Thyroid gland (tissue), 4 donors: ENCODE data around the gene EZR. TPM values are rescaled to one million over a fixed set of nuclear protein-coding genes. Genes with fewer than 3 reads are reported as not detected.

Experiments used
- DNase-seq, 2 donors: peaks; one replicate each; pipeline ENCODE4 v3.0.0-alpha.2; 2019
- H3K27ac ChIP-seq, 3 donors: fragments of 200-600 bp; sonication (generic); 1 replicate in 2 of 3; 2 replicates in 1 of 3; pipeline ENCODE4 v1.5.1; 2016 to 2019; ENCODE audit warnings: mild to moderate bottlenecking in 1 of 3, moderate library complexity in 1 of 3
- H3K27me3 ChIP-seq: fragments of 200-600 bp; sonication (generic); one replicate; pipeline ENCODE4 v1.5.1; 2019
- H3K36me3 ChIP-seq, 2 donors: fragments of 200-600 bp; sonication (generic); one replicate each; pipeline ENCODE4 v1.5.1; 2016 to 2019
- H3K4me1 ChIP-seq, 2 donors: fragments of 200-600 bp; sonication (generic); one replicate each; pipeline ENCODE4 v1.5.1; 2017 to 2019
- H3K4me3 ChIP-seq, 3 donors: fragments of 200-600 bp; sonication (generic); replicated peaks in 1 of 3; 1 replicate in 2 of 3; 2 replicates in 1 of 3; pipeline ENCODE4 v1.5.1; 2016; ENCODE audit warnings: mild to moderate bottlenecking in 1 of 3
- H3K9me3 ChIP-seq: fragments of 200-600 bp; sonication (generic); one replicate; pipeline ENCODE4 v1.5.1; 2017
- CTCF ChIP-seq, 6 experiments: fragments of 200-600 bp in 3 of 6; fragments of 450-650 bp in 3 of 6; sonication (generic) in 3 of 6; IDR thresholded peaks; one replicate each; pipeline ENCODE4 v1.5.1; 2016 to 2019; ENCODE audit warnings: antibody characterized with exemption in 6 of 6, mild to moderate bottlenecking in 2 of 6, inconsistent platforms in 1 of 6, moderate library complexity in 1 of 6
- POLR2A ChIP-seq, 2 donors: fragments of 450-650 bp; IDR thresholded peaks; one replicate each; pipeline ENCODE4 v1.6.1; 2017; ENCODE audit warnings: antibody characterized with exemption in 2 of 2, mild to moderate bottlenecking in 2 of 2, moderate library complexity in 1 of 2
- WGBS, 2 donors: methylation state at CpG; one replicate each; pipeline ENCODE4 v1.1.5; 2017; 5-methylcytosine and 5-hydroxymethylcytosine counted together
- intact Hi-C: fragments of 100-400 bp; cut with DNase I; formaldehyde crosslinking; loops from one replicate; pipeline ENCODE4 v1.15.1; 2023
- total RNA-seq, 4 donors: library from RNA; depleted of rRNA; stranded (reverse); fragments of >200 nt; gene quantifications; one replicate each; pipeline ENCODE4 v1.2.3, GENCODE V29; 2016

Gene EZR
- total RNA-seq, 4 donors from 2014 or later: 221 to 412 (median 339) TPM

DNA sequence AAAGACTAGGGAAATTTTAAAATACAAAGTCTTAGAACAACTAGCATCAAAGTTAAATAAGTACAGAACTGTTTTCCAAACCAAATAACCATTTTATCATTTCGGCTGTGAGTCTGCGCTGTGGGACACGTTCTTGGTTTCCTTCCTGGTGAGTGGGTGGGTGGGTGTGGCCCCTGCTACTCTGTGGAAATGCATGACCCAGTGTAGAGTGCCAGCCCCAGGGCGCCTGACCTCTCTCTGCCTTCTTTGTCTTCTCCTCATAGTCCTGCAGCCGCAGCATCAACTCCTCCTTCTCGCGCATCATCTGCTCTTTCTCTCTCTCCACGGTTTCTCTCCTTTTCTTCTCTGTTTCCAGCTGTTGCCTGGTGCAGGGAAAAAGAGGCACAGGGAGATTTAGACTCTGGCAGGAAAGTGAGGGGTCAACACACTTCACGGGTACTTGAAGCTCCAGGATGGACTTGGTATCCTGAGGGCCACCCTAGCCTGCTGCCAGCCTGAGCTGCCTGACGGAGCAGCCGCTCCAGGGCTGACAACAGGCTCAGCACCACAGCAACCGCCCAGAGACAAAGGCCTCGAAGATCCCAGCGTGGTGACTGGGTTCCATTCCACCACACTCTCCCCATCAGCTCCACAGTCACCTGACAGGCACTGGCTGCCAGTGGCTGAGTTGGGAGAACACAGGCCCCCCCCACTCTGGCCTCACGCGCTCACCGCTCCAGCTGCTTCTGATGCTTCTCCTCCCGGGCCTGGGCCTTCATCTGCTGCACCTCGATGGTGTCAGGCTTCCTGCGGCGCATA lies 48.4 kb downstream of the EZR start:
- no peaks in the 10 kb centered on the region for H3K27me3 ChIP-seq
- no peaks in the 10 kb centered on the region for H3K9me3 ChIP-seq
- H3K27ac ChIP-seq: peak overlapping the region in 2 of 3 donors; percentile 21 to 74
- intact Hi-C loops: no loop called here
- WGBS, 2 donors: 61 to 80% methylated on average over 21 of the region's 21 CpGs
- peaks cover 91 to 92% of the 10 kb centered on the region in 2 donors for H3K36me3 ChIP-seq
- peaks cover 9 to 10% of the 10 kb centered on the region in 2 donors for H3K4me1 ChIP-seq
- no peak for TF ChIP-seq CTCF (IDR thresholded peaks at IDR 0.05)
- no peak for TF ChIP-seq POLR2A (IDR thresholded peaks at IDR 0.05)
- H3K4me3 ChIP-seq: no peak overlapping the region
- DNase-seq: peak; percentile 65 to 81

DNA sequence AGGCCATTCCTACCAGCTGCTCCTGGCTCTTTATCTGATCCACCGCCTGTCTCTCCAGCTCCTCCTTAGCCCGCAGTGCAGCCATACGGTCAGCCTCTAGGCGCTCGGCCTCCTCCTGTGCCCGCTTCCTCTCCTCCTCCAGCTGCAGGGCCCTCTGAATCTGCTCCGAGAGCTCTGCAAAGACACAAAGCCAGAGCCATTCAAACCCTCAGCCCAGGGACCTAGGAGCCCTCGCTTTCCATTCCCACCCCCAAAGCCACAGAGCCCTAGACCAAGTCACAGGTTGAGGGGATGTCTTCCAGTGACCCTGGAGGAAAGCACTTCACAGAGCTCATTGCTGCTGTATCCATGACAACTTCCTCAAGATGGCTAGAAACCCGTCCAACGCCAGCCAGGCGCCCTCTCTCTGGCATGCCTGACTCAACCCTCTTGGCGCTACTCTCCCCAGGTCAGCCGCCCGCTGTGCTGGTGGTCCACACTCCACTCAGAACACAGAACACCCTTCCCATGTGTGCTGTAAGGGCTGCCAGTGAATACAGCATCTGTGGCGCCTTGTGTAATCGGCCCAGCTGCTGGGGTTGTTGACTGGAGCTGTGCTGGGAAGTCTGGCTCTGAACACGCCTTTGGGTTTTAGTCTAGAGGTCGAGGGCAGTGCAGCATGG lies 49.3 kb downstream of the EZR start:
- peaks cover 89 to 92% of the 10 kb centered on the region in 2 donors for H3K36me3 ChIP-seq
- WGBS, 2 donors: 80 to 93% methylated on average over 18 of the region's 18 CpGs
- no peak overlapping the region for H3K4me3 ChIP-seq
- no peaks in the 10 kb centered on the region for H3K27me3 ChIP-seq
- peaks cover 9 to 10% of the 10 kb centered on the region in 2 donors for H3K4me1 ChIP-seq
- intact Hi-C loops: no loop called here
- TF ChIP-seq POLR2A (IDR thresholded peaks at IDR 0.05): no peak
- TF ChIP-seq CTCF (IDR thresholded peaks at IDR 0.05): no peak
- no peaks in the 10 kb centered on the region for H3K9me3 ChIP-seq
- peak overlapping the region in 2 of 3 donors; percentile 10 to 55 for H3K27ac ChIP-seq
- no peak for DNase-seq

DNA sequence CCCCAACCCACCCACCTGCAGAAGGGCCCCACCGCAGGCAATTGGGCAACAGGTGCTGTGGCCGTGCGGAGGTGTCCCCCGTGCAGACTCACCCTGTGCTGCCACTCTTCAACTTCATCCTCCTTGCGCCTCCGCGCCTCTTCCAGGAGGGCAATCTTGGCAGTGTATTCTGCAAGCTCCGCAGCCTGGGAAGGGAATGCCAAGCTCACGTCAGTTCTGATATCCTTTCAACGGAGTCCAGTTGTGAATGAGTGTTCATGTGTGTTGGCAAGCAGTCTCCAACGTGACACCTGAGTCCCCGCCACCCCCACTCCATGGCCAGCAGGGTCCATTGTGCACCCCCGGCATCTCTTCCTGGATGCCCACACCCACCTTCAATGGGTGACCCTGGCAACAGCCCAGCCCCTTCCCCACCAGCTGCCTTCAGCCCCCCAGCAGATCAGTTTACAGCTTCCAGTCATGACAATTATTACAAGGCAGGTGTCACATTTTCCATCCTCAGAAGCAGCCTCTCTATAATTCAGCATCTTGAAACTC lies 49.9 kb downstream of the EZR start:
- DNase-seq: no peak
- peaks cover 9 to 11% of the 10 kb centered on the region in 2 donors for H3K4me1 ChIP-seq
- H3K36me3 ChIP-seq: peaks cover 94 to 96% of the 10 kb centered on the region in 2 donors

DNA sequence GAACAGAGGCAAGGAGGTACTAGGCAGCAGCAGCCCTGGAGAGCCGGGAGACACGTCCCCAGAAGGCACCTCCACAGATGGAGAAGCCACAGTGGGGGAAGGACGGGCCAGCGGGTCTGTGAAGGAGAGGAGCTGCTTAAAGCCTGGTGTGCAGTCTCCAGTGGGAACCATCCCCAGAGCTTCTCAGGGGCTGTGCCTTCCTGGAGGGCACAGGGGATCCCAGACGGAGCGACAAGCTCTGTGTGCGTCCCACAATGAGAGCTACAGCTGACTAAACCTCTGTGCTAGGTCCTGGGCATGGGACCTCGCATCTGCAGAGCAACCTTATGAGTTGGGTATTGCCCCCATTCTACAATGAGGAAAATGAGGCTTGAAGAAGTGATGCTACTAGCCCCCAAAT lies 50.7 kb downstream of the EZR start:
- Histone ChIP-seq H3K27me3 (no peaks in the 10 kb centered on the region), H3K9me3 (no peaks in the 10 kb centered on the region), H3K4me1 (peaks cover 16 to 20% of the 10 kb centered on the region in 2 donors), H3K4me3 (no peak overlapping the region), H3K27ac (peak overlapping the region in 1 of 3 donors; percentile 36), H3K36me3 (peaks cover 86 to 91% of the 10 kb centered on the region in 2 donors)
- TF ChIP-seq POLR2A (IDR thresholded peaks at IDR 0.05) (no peak), CTCF (IDR thresholded peaks at IDR 0.05) (no peak)
- DNase-seq: no peak
- WGBS, 2 donors: 84 to 96% methylated on average over 5 to 8 of the region's 8 CpGs
- intact Hi-C loops: no loop called here

More for the DNA sequence above, 49.9 kb downstream of the EZR start:
- Histone ChIP-seq H3K27me3 (no peaks in the 10 kb centered on the region), H3K4me3 (no peak overlapping the region), H3K9me3 (no peaks in the 10 kb centered on the region), H3K27ac (peak overlapping the region in 1 of 3 donors; percentile 55)
- TF ChIP-seq POLR2A (IDR thresholded peaks at IDR 0.05): no peak
- TF ChIP-seq CTCF (IDR thresholded peaks at IDR 0.05): no peak
- WGBS, 2 donors: 95 to 98% methylated on average over 13 of the region's 13 CpGs
- intact Hi-C loops: no loop called here
